Sigmoid colon (tissue), 7 donors: Measurements from ENCODE around the gene SUSD6. TPM values are rescaled to one million over a fixed set of nuclear protein-coding genes. Genes with fewer than 3 reads are reported as not detected.
A peak's percentile ranks its signal among the peaks of the same experiment; 100 is the strongest.

ENCODE experiments used
- DNase-seq: peaks from one replicate; pipeline ENCODE4 v3.0.0-alpha.2; 2019
- H3K27ac ChIP-seq, 4 donors: fragments of 200-600 bp; sonication (generic); one replicate each; pipeline ENCODE4 v1.5.1; 2016 to 2019; ENCODE audit warnings: mild to moderate bottlenecking in 1 of 4
- H3K27me3 ChIP-seq, 3 donors: fragments of 200-600 bp; sonication (generic); one replicate each; pipeline ENCODE4 v1.5.1; 2019; ENCODE audit warnings: mild to moderate bottlenecking in 1 of 3
- H3K36me3 ChIP-seq, 4 donors: fragments of 200-600 bp; sonication (generic); one replicate each; pipeline ENCODE4 v1.5.1; 2016 to 2019
- H3K4me1 ChIP-seq, 4 donors: fragments of 200-600 bp; sonication (generic); one replicate each; pipeline ENCODE4 v1.5.1; 2017 to 2019
- H3K4me3 ChIP-seq, 4 donors: fragments of 200-600 bp; sonication (generic); one replicate each; pipeline ENCODE4 v1.5.1; 2017 to 2019; ENCODE audit warnings: mild to moderate bottlenecking in 2 of 4, moderate library complexity in 1 of 4
- H3K9me3 ChIP-seq, 4 donors: fragments of 200-600 bp in 3 of 4; sonication (generic) in 3 of 4; one replicate each; pipeline versions ENCODE4 v1.5.1 to v1.6.1; 2013 to 2019
- EP300 ChIP-seq, 4 donors: sonication (generic); formaldehyde crosslinking; IDR thresholded peaks; one replicate each; pipeline ENCODE4 v1.6.1; 2017; ENCODE audit warnings: antibody characterized with exemption in 4 of 4
- POLR2A ChIP-seq, 2 donors: fragments of 450-650 bp; IDR thresholded peaks; one replicate each; pipeline ENCODE4 v1.6.1; 2016; ENCODE audit warnings: antibody characterized with exemption in 2 of 2, mild to moderate bottlenecking in 2 of 2, moderate library complexity in 2 of 2
- POLR2AphosphoS5 ChIP-seq, 4 donors: sonication (generic); formaldehyde crosslinking; IDR thresholded peaks; one replicate each; pipeline ENCODE4 v1.6.1; 2017; ENCODE audit warnings: antibody characterized with exemption in 4 of 4
- WGBS, 2 donors: extraction: QIAGEN DNeasy Blood & Tissue Kit; methylation state at CpG; one replicate each; pipeline ENCODE4 v1.1.7; 2013; 5-methylcytosine and 5-hydroxymethylcytosine counted together
- intact Hi-C: fragments of 100-400 bp; cut with DNase I; formaldehyde crosslinking; loops from one replicate; pipeline ENCODE4 v1.15.1; 2023
- polyA plus RNA-seq, 3 donors: library from polyadenylated mRNA; stranded (reverse); fragments of 200-250 nt; gene quantifications; one replicate each; pipeline ENCODE4 v1.2.3, GENCODE V29; 2013
- total RNA-seq, 4 donors: library from RNA; depleted of rRNA; stranded (reverse); fragments of >200 nt; gene quantifications; one replicate each; pipeline ENCODE4 v1.1.0, GENCODE V29; 2016
- TF ChIP-seq, protein P1 (sequence below), 4 experiments: fragments of 450-650 bp in 3 of 4; fragments of 200-600 bp in 1 of 4; IDR thresholded peaks; one replicate each; pipeline ENCODE4 v1.5.1; 2016 to 2019; ENCODE audit warnings: antibody characterized with exemption in 4 of 4, mild to moderate bottlenecking in 3 of 4, moderate library complexity in 2 of 4
- donor health status: healthy with polysubstance abuse.
- donor health status: Bipolar disorder and iron deficiency.
- donor health status: healthy.

The SUSD6 gene
- total and polyA plus RNA-seq, 7 donors = 5.4 to 62.0 (median 13.9) TPM

DNA sequence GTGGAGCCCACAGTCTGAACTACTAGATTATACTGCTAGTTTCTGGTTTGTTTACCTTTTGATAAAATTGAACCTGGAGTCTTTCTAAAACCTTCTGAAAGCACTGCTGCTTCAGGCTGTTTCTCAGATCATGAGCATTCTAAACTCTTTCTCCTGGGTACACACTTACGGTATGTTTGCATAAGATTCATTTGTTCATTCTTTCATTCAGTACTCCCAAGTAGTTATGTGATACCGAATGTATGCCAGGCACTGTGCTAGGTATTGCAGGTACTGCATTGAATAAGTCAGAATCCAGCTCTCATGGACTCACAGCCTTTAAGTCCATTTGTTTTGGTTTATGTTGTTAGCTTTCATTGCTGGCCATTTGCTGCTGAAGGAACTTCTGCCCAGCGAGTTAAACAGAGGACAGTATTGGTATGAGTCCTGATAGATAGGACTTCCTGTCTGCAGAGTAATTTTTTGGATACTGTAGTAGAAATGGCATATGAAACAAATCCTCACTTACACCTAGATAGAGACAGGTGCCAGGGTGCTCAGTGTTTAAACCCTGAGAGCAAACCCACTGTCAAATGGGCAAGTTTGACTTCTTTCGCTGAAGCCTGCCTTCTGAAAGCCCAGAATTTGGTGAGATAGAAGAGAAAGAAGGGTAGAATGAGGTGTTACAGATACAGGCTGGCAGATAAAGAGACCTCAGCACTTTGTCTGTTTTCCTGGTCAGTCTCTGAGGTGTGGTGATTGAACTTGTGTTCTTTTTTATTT is 2.1 kb downstream of the SUSD6 start:
- Histone ChIP-seq H3K36me3 (no peaks in the 10 kb centered on the region), H3K27ac (peak overlapping the region; percentile 97 to 100 (median 98)), H3K9me3 (no peaks in the 10 kb centered on the region), H3K4me1 (peaks cover 0 to 71% (median 67%) of the 10 kb centered on the region in 4 donors), H3K4me3 (peak overlapping the region in 2 of 4 donors; percentile 85 to 88), H3K27me3 (no peaks in the 10 kb centered on the region)
- WGBS, 2 donors = 36 to 55% methylated on average over 4 of the region's 4 CpGs
- no peak for DNase-seq
- TF ChIP-seq POLR2A (IDR thresholded peaks at IDR 0.05) = no peak
- TF ChIP-seq POLR2AphosphoS5 (IDR thresholded peaks at IDR 0.05) = no peak
- TF ChIP-seq, protein P1, sequence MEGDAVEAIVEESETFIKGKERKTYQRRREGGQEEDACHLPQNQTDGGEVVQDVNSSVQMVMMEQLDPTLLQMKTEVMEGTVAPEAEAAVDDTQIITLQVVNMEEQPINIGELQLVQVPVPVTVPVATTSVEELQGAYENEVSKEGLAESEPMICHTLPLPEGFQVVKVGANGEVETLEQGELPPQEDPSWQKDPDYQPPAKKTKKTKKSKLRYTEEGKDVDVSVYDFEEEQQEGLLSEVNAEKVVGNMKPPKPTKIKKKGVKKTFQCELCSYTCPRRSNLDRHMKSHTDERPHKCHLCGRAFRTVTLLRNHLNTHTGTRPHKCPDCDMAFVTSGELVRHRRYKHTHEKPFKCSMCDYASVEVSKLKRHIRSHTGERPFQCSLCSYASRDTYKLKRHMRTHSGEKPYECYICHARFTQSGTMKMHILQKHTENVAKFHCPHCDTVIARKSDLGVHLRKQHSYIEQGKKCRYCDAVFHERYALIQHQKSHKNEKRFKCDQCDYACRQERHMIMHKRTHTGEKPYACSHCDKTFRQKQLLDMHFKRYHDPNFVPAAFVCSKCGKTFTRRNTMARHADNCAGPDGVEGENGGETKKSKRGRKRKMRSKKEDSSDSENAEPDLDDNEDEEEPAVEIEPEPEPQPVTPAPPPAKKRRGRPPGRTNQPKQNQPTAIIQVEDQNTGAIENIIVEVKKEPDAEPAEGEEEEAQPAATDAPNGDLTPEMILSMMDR (IDR thresholded peaks at IDR 0.05) = no peak
- no peak for TF ChIP-seq EP300 (IDR thresholded peaks at IDR 0.05)
- intact Hi-C loops = no loop called here

DNA sequence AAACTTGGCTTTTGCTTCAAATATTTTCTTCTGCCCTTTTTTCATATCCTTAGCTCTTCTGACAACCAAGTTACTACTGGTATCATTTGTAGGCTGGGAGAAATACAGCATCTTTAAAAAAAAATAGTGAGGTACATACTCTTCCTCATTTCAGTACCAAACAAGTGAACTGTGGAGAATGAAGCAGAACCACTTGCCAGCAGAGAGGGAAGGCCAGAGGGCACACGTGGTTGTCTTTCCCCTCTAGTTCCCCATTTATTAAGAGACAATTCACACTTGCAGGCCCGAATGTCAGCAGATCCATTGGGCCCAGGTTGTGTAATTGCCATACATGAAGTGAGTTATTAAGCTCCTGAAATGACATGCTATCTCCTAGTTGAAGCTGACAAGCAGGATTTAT is 3.2 kb downstream of the SUSD6 start:
- peak in 1 of 4 donors; percentile 36 for TF ChIP-seq POLR2AphosphoS5 (IDR thresholded peaks at IDR 0.05)
- no peak for TF ChIP-seq EP300 (IDR thresholded peaks at IDR 0.05)
- intact Hi-C loops = no loop called here
- no peaks in the 10 kb centered on the region for H3K27me3 ChIP-seq
- WGBS, 2 donors = 5 to 17% methylated on average over 2 of the region's 2 CpGs
- no peaks in the 10 kb centered on the region for H3K9me3 ChIP-seq
- H3K27ac ChIP-seq = peak overlapping the region; percentile 97 to 100 (median 98)
- no peaks in the 10 kb centered on the region for H3K36me3 ChIP-seq
- H3K4me3 ChIP-seq = peak overlapping the region in 1 of 4 donors; percentile 88
- peaks cover 0 to 82% (median 78%) of the 10 kb centered on the region in 4 donors for H3K4me1 ChIP-seq
- no peak for DNase-seq

DNA sequence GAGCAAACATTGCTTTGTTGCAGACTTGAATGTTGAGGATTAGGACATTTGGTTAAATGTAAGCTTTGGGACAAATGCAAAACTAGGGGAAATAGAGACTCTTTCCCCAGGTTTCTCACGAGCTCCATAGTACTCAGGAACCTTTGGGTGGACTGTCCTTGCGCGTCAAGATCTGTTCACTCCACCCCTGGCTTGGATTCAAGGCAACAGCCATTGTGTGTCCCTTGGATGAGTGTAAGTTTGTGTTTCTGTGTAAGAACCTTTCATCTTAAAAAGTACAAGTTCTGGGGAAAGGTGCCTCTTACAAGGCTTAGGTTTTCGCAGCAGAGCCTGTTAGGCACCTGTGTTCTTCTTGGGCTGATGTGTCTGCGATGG is 3.7 kb downstream of the SUSD6 start:
- WGBS, 2 donors = 56 to 69% methylated on average over 5 of the region's 5 CpGs
- TF ChIP-seq, protein P1 (IDR thresholded peaks at IDR 0.05) = no peak
- TF ChIP-seq POLR2A (IDR thresholded peaks at IDR 0.05) = no peak
- no peak for DNase-seq
- Histone ChIP-seq H3K9me3 (no peaks in the 10 kb centered on the region), H3K4me1 (peaks cover 0 to 85% (median 81%) of the 10 kb centered on the region in 4 donors), H3K27me3 (no peaks in the 10 kb centered on the region), H3K36me3 (no peaks in the 10 kb centered on the region), H3K27ac (peak overlapping the region; percentile 97 to 100 (median 98)), H3K4me3 (peak overlapping the region in 2 of 4 donors; percentile 34 to 37)
- intact Hi-C loops = loop anchor here (5.0 kb wide), 1 partner anchor 52 kb away; no protein-coding TSS in a partner anchor

DNA sequence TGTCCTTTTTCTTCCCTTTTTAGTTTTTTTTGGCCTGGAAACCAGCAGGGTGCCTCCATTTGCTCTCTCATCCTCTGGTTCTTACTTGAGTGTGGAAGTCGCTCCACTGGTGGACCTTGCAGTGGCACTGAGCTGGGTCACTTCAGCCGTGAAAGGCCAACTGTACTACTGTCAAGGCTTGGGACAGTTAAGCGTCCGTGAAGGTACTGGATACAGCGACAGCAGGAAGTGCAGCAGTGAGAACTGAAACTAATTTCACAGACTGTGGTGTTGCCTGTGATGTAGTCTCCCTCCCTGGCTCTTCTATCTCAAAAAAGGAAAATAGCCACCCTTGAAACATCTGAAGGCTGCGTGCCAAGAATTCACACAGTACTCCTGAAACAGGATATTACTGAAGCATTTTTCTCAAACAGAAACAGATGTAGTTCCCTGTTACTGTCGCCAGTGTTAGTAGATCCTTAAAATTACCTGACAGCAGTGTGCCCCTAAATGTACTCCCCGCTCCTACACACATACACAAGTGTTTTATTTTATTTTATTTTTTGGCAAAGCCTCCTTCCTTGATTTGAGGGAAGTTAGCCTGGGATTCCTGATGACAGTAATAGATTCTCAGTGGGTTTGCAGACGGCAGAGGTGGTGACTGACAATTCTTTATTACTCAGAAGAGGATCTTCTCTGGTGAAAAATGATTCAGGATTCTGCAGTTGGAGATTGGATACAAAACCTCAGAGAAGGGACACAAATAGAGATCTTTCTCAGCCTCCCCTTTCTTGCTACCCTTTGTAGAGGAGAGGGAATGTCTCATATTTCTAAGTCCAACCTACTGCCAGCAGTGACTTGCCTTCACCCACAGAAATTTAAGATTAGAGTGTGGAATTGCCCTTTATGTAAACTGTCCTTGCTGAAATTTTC is 4.4 kb downstream of the SUSD6 start:
- Histone ChIP-seq H3K4me1 (peaks cover 0 to 84% (median 80%) of the 10 kb centered on the region in 4 donors), H3K36me3 (no peaks in the 10 kb centered on the region), H3K4me3 (peak overlapping the region in 3 of 4 donors; percentile 13 to 37 (median 34)), H3K9me3 (no peaks in the 10 kb centered on the region), H3K27ac (peak overlapping the region; percentile 97 to 100 (median 98)), H3K27me3 (no peaks in the 10 kb centered on the region)
- DNase-seq = peak; percentile 86
- WGBS, 2 donors = 16 to 22% methylated on average over 9 of the region's 9 CpGs
- intact Hi-C loops = loop anchor here (5.0 kb wide), 1 partner anchor 52 kb away; no protein-coding TSS in a partner anchor
- TF ChIP-seq EP300 (IDR thresholded peaks at IDR 0.05) (no peak), POLR2AphosphoS5 (IDR thresholded peaks at IDR 0.05) (peak; percentile 6 to 61 (median 40))

DNA sequence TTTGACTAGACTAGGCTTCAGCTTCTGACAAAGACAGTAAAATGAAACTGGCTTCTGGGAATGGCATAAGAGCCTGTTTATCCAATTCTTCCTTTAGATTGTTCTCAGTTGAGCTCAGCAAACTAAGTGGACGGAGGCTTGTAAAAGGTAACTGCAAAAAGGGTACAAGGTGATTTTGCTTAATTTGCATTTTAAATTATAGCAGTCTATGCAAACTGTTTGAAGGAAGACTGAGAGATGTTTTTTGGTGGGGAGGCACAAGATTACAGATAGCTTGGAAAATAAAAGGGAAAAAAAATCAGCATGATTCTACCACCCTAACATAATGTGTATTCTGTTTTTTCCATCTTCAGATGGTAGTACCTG is 5.0 kb downstream of the SUSD6 start:
- intact Hi-C loops = loop anchor here (5.0 kb wide), 1 partner anchor 51 kb away; no protein-coding TSS in a partner anchor
- H3K27ac ChIP-seq = peak overlapping the region; percentile 97 to 100 (median 98)
- no peaks in the 10 kb centered on the region for H3K36me3 ChIP-seq
- H3K27me3 ChIP-seq = no peaks in the 10 kb centered on the region
- WGBS, 2 donors = 21 to 34% methylated on average over 1 of the region's 1 CpG
- H3K4me1 ChIP-seq = peaks cover 0 to 88% (median 84%) of the 10 kb centered on the region in 4 donors
- TF ChIP-seq, protein P1 (IDR thresholded peaks at IDR 0.05) = no peak
- no peak for TF ChIP-seq POLR2A (IDR thresholded peaks at IDR 0.05)
- TF ChIP-seq EP300 (IDR thresholded peaks at IDR 0.05) = no peak
- no peak for TF ChIP-seq POLR2AphosphoS5 (IDR thresholded peaks at IDR 0.05)
- H3K9me3 ChIP-seq = no peaks in the 10 kb centered on the region
- no peak for DNase-seq
- H3K4me3 ChIP-seq = peak overlapping the region in 3 of 4 donors; percentile 13 to 37 (median 34)
